DMS153 (cell line): ENCODE measurements around the gene EXD3.
"Not testable (repeated sequence)": the region's sequence is repeated elsewhere in the genome, so short reads cannot be mapped to it uniquely, and the experiment has no call there.

Experiments
- DNase-seq: peaks from one replicate; lab custom pipeline; 2025; lab: John Stamatoyannopoulos, UW

Gene EXD3

DNA sequence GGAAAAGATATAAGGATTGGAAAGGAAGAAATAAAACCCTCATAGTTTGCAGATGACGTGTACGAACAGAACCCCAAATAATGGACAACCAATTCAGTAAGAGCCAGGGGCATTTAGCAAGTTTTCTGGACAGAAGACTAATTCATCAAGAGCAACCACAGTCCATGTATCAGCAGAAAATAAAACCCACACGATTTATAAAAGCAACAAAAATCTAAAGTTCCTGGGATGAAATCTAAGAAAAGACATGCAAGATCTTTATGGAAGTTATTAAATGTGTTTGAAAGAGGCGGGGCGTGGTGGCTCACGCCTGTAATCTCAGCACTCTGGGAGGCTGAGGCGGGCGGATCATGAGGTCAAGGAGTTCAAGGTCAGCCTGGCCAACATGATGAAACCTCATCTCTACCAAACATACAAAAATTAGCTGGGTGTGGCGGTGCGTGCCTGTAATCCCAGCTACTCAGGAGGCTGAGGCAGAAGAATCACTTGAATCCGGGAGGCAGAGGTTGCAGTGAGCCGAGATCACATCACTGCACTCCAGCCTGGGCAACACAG lies 83.0 kb downstream of the EXD3 start:
- DNase-seq = not testable (repeated sequence)

DNA sequence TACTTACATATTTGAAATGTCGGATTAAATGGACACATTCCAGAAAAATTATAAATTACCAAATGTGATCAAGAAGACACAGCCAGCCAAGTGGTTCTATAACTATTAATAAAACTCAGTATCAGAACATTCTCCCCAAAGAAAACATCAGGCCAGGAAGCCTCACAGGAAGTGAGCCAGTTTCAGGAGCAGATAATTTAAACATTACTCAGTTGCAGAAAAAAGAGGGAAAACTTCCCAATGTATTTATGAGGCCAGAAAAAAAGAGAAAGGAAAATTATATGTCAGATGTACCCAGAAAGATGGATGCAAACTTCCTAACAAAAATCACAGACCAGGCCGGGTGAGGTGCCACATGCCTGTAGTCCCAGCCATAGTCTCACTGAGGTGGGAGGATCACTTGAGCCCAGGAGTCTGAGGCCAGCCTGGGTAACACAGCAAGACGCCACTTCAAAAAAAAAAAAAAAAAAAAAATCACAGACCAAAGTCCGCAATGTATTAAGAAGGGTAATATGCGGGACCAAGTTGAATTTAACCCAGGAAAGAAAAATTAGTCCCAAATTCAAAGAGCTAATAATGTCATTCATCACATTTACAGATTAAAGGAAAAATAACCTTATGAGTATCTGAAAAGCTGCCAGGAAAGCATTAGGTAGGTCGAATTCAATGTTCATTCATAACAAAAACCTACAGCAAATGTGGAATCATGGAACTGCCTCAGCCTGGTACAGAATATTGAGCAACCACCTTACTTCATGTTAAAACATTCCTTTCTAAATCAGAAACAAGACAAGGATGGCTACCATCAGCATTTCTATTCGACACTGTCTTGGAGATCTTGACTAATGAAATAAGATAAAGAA lies 83.7 kb downstream of the EXD3 start:
- DNase-seq = no peak

DNA sequence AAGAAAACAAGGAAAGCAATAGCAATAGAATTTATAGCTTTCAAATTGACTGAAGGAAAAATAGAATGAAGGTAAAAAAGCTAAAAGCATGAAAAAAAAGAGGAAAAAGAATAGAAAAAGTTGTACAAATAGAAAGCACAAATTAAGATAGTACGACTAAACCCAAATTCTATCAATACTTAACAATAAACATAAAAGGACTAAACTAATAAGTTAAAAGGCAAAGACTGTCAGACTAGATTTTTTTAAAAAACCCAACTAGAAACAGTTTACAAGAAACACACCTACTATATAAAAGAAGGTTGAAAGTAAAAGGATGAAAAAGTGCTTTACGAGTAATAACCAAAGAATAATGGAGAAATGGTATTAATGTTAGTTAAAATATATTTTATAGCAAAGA lies 86.2 kb downstream of the EXD3 start:
- no peak for DNase-seq

DNA sequence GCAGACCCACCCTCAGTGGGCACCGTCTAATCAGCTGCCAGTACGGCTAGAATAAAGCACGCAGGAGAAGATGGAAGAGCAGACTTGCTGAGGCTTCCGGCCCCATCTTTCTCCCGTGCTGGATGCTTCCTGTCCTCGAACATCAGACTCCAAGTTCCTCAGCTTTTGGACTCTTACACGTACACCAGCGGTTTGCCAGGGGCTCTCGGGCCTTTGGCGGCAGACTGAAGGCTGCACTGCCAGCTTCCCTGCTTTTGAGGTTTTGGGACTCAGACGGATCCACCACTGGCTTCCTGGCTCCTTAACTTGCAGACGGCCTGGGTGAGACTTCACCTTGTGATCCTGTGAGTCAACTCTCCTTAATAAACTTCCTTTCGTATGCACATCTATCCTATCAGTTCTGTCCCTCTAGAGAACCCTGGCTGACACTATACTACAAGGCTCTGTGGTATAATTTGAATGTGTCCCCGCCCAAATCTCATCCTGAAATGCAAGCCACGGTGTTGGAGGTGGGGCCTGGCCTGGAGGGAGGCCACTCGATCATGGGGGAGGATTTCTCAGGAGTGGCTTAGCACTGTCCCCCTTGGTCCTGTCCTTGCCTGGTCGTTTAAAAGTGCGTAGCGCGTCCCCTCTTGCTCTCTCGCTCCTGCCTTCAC lies 89.8 kb downstream of the EXD3 start:
- DNase-seq = no peak

DNA sequence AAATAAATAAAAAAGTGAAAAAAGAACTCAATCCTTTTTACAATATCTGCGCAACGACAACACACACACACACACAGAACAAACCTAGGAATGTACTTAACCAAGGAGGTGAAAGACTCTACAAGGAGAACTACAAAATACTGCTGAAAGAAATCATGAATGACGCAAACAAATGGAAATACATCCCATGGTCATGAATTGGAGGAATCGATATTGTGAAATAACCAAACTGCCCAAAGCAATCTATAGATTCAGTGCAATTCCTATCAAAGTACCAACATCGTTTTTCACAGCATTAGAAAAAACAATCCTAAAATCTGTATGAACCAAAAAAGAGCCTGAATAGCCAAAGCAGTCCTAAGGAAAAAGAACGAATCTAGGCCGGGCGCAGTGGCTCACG lies 91.0 kb downstream of the EXD3 start:
- DNase-seq = no peak

DNA sequence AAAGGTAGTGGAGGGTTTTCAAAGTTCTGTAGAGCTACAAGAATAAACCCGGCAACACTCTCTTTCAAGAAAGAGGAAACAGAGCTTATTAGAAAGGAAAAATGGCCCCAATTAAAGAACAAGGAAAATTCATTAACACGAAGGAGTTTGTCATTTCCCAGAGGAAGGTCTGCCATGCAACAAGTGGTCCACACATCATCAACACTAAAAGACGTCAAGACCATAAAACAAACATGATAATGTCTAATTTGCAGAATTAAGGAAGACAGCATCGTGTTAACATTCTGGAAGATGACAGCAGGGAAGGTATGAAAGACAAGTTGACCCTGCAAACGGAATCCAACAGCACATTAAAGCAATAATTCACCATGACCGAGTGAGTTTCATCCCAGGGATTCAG lies 92.3 kb downstream of the EXD3 start:
- DNase-seq = no peak

DNA sequence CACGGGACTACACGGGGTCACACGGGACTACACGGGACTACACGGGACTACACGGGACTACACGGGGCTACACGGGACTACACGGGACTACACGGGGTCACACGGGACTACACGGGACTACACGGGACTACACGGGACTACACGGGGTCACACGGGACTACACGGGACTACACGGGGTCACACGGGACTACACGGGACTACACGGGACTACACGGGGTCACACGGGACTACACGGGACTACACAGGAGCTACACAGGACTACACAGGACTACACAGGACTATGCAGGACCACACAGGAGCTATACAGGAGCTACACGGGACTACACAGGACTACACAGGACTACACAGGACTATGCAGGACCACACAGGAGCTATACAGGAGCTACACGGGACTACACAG lies 93.4 kb downstream of the EXD3 start:
- DNase-seq = not testable (repeated sequence)

DNA sequence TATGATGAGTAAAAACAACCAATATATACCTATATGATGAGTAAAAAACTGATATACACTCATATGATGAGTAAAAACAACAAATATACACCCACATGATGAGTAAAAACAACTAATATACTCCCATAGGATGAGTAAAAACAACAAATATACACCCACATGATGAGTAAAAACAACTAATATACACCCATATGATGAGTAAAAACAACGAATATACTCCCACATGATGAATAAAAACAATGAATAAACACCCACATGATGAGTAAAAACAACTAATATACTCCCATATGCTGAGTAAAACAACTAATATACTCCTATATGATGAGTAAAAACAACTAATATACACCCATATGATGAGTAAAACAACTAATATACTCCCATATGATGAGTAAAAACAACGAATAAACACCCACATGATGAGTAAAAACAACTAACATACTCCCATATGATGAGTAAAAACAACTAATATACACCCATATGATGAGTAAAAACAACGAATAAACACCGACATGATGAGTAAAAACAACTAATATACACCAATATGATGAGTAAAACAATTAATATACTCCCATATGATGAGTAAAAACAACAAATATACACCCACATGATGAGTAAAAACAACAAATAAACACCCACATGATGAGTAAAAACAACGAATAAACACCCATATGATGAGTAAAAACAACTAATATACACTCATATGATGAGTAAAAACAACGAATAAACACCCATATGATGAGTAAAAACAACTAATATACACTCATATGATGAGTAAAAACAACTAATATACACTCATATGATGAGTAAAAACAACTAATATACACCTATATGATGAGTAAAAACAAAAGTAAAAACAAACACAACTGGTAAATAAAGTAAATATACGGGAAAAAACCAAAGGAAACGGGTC lies 95.1 kb downstream of the EXD3 start:
- not testable (repeated sequence) for DNase-seq

DNA sequence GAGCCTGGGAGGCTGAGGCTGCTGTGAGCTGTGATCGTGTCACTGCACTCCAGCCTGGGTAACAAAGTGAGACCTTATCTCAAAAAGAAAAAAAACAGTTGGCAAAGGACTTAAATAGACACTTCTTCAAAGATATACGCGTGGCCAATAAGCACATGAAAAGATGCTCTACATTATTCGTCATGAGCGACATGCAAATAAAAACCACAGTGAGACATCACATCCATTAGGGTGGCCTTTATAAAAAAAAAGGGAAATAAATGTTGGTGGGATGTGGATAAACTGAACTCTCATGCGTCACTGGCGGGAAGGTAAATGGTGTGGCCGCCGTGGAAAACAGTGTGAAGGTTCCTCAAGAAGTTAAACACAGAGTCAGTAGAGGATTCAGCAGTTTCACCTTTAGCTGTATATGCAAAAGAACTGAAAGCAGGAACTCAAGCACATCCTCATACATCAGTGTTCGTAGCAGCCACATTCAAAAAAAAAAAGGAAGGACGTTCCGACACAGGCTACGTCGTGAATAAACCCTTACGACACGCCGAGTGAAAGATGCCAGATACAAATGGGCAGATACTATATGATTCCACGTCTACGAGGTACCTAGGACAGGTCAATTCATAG lies 96.4 kb downstream of the EXD3 start:
- no peak for DNase-seq

DNA sequence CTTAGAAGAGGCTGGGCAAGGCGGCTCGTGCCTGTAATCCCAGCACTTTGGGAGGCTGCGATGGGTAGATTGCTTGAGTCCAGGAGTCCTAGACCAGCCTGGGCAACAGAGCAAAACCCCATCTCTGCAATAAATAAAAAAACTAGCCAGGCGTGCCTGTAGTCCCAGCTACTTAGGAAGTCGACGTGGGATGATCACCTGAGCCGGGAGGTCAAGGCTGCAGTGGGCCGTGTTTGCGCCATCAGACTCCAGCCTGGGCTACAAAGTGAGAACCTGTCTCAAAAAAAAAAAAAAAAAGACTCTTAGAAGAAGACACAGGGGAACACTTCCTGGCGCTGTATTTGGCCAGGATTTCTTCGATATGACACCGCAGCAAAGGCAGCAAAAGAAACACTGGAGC lies 97.2 kb downstream of the EXD3 start:
- DNase-seq = no peak

DNA sequence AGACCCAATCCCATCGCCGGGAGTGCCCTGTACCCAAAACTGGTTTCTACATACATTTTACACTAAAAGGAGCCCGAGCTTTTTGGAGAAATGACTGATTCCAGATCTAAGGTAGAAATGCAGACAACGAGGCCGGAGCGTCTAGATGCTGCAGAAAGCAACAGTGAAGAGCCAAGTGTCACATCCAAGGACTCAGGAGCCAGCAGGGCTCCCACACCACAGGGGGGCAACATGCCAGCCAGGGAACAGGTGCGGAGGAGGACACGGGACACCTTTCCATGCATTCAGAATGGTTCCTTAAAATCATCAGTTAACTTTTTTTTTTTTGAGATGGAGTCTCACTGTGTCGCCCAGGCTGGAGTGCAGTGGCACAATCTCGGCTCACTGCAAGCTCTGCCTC lies 97.8 kb downstream of the EXD3 start:
- DNase-seq = no peak

DNA sequence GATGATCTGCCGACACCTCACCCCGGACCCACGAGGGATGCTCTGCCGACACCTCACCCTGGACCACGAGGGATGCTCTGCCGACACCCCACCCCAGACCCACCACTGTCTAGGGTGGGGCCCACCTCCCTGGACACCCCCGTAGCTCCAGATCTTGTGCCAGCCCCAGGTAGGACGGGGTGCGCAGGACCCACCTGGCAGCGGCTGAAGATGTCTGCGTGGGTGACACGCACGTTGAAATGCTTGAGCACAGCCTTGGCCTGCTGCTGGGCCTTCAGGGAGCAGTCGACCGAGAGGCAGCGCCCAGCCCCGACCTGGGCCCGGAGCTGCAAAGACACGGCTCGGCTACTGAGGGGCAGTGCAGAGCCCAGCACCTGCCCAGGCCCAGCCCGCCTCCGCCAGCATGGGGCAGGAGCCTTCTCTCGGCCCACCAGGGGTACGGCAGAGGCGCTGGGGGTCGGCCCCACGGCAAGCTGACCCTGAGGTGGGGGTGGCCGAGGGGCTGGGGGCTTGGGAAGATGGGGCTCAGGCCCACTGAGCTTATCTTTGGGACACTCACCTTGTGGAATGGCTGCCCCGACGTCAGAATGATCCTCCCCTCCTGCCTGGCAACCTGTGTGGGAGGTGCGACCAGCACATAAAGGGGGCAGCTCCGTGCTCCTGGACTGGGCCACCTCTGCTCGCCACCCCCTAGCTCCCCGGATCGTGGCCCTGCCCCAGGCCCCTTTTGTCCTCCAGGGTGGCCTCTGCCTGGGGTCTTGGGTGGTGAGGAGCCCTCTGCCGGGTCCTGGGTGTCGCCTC lies 99.2 kb downstream of the EXD3 start:
- no peak for DNase-seq

DNA sequence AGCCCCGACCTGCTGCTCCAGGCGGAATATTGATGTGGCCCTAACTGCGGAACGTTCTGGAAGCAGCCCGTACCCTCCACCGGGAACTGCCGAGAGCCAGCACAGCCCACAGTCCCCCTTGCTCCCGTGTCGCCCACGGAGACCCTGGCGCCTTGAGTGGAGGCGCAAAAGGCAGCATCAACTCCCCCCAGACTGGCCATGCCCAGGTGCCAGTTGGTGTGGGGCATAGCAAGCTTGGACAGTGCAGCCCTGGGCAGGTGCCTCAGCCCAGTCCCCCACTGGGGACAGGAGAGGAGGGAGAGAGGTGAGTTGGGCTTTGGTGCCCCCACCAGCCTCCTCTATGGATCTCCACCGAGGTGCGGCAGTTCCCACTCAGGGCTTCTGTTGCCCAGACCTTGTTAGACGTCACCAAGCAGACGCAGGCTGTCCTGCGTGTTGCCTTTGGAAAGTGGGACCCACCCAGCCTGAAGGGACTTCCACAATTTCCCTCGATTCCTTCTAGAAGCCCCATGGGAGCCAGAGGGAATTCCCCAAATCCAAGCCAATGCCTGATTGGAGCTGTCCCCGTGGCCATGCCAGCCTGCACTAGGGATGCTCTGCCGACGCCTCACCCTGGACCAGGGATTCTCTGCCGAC lies 101.1 kb downstream of the EXD3 start:
- DNase-seq = no peak

DNA sequence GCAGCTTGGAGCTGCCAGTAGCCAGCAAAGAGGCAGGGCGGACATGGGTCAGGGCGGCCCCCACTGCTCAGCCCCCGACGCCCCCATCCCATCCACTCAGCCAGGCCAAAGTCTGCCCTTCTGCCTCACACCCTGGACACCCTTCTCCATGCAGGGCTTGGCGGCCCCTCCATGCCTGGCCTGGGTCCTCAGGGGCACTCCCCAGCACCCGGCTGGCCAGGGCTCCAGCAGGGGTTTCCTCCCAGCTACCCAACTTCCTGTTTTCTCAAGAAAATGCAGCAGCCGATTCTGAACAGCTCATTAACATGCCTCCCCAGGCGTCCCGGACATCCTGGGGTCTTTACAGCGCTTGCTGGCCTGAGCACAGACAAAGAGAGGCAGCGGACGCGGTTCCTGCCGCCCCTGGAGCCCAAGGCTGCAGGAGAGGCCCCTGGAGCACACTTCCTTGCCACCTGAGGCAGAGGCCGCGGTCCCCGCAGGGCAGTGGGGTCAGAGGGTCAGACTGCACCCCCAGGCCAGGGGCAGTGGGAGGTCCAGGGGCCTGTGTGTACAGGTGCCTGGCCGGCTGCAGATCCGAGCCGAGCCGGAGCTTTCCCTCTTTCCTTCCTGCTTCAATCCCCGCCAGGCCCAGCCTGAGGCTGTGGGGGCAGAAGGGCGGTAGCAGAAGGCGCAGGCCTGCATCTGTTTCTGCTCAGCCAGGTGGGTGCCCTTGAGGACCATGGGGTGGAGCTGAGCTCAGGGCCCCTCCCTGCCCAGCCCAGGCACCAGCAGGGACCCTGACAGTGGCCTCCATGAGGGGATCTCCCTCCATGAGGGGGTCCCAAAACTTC lies 102.2 kb downstream of the EXD3 start:
- DNase-seq = no peak

DNA sequence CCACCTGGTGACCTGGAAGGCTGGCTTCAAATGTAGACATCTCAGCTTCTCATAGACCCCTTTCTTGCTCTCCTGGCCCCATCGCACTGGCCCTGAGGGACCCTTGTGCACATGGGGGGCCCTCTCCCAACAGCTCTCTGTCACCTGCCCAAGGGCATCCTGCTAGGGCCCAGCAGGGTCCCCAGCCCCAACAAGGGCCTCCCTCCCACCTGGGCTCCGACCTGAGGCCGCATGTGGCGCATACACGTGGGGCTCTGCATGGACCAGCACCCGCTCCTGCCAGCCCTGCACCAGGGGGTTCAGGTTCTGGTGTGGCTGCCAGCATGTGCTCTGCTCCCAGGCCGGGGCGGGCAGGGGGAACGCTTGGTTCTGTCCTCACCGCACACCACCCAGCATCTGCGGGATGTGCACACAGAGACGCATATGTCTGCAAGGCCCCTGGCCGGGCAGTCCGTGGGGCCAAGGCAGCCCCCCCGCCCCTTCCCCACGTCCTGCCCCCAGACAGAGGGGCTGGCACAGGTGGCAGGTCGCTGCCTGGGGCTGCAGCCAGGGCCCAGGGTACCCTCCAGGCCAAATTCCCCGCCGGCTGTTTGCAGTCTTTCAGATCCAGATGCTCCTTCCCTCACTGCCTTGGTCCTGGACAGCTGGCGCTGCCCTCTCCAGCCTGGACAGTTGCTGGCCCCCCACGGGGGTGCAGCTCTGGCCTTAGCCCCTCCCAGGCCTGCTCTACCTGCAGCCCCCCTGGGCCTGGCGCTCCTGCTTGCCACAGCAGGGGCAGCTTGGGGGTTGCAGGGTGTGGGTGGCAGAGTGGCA lies 103.0 kb downstream of the EXD3 start:
- DNase-seq = no peak

DNA sequence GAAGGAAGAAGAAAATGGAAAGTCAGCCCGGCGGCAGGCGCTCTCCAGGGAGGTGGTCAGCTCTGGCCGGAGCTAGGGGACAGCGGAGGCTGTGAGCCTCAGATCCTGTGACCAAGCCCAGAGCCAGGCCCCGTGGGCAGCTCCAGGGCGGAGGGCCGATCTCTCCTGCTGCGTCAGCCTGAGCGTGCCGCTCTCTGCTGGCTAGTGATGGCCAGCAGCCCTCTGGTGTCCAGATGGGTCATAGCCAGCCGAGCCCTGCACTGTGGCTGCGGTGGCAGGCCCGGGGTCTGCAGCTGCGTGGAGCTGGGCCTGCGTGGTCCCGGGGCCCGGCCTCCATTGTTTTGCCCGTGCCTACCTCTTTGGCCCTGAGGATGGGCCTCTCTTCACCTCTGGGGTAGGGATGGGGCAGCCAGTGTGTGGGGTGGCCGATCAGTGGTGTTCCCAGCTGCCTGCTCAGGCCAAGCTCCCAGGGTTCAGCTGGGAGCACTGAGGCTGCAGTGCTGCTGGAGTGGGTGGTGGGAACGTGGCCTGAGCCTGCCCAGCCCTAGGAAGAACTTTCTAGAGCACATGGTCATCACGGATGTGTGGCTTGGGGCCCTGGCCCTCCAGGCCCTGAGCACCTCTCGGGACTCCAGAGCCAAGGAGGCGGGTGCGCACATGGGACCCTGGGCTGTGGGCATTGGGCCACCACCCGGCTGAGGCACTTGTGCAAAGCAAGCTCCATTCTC lies 103.8 kb downstream of the EXD3 start:
- no peak for DNase-seq

DNA sequence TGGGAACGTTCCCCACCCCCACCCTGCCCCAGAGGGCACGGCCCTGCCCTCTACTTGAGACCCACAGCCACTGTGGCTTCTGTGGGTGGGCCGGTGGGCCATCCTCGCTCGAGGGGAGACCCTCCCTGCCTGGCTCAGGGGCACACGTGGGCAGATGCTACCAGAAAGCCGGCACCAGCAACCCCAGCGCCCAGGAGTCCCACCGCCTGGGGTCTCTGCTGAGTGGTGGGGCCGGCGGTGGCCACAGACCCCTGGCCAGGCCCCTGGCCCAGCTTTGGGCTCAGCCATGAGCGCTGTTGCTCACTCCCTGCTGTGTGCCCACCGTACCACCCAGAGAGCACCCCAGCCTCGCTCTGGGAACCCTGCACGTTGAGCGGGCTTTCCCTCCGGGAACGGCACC lies 104.4 kb downstream of the EXD3 start:
- DNase-seq = no peak
